IPS-15b (cell line): Measurements from ENCODE around the gene RBKS.

Experiments
- H3K27me3 ChIP-seq: one replicate; pipeline ENCODE4 v1.6.1; 2013; ENCODE audit warnings: low read length; ENCODE audit not compliant: control insufficient read depth, insufficient read depth
- H3K36me3 ChIP-seq: one replicate; pipeline ENCODE4 v1.6.1; 2013; ENCODE audit warnings: low read length; ENCODE audit not compliant: control insufficient read depth, insufficient read depth
- H3K4me1 ChIP-seq: one replicate; pipeline ENCODE4 v1.6.1; 2013; ENCODE audit warnings: mild to moderate bottlenecking, low read length; ENCODE audit not compliant: control insufficient read depth, insufficient read depth
- H3K4me3 ChIP-seq: one replicate; pipeline ENCODE4 v1.5.1; 2013; ENCODE audit warnings: low read depth, low read length
- H3K9ac ChIP-seq: one replicate; pipeline ENCODE4 v1.6.1; 2013; ENCODE audit warnings: low read depth, mild to moderate bottlenecking, low read length
- H3K9me3 ChIP-seq: one replicate; pipeline ENCODE4 v1.6.1; 2013; ENCODE audit warnings: mild to moderate bottlenecking, low read length; ENCODE audit not compliant: control insufficient read depth, insufficient read depth

Gene RBKS

GRCh38 chr2:27916293-27916995, 26.3 kb upstream of the RBKS start:
- H3K27me3 ChIP-seq, result no peaks in the 10 kb centered on the region
- no peak overlapping the region for H3K4me3 ChIP-seq
- H3K4me1 ChIP-seq, result no peaks in the 10 kb centered on the region
- H3K9me3 ChIP-seq, result no peaks in the 10 kb centered on the region
- no peak overlapping the region for H3K9ac ChIP-seq
- no peaks in the 10 kb centered on the region for H3K36me3 ChIP-seq

- Histone ChIP-seq H3K9ac (no peak overlapping the region), H3K4me1 (no peaks in the 10 kb centered on the region), H3K9me3 (no peaks in the 10 kb centered on the region), H3K4me3 (no peak overlapping the region), H3K27me3 (no peaks in the 10 kb centered on the region), H3K36me3 (no peaks in the 10 kb centered on the region)
Observed at GRCh38 chr2:27915874-27916273, 25.7 kb upstream of the RBKS start.

GRCh38 chr2:27915191-27915590, 25.0 kb upstream of the RBKS start:
- H3K36me3 ChIP-seq, result no peaks in the 10 kb centered on the region
- no peaks in the 10 kb centered on the region for H3K9me3 ChIP-seq
- no peaks in the 10 kb centered on the region for H3K4me1 ChIP-seq
- no peaks in the 10 kb centered on the region for H3K27me3 ChIP-seq
- H3K9ac ChIP-seq, result no peak overlapping the region
- no peak overlapping the region for H3K4me3 ChIP-seq

GRCh38 chr2:27914805-27915175, 24.6 kb upstream of the RBKS start:
- Histone ChIP-seq H3K9me3 (no peaks in the 10 kb centered on the region), H3K36me3 (no peaks in the 10 kb centered on the region), H3K4me3 (no peak overlapping the region), H3K9ac (no peak overlapping the region), H3K4me1 (no peaks in the 10 kb centered on the region), H3K27me3 (no peaks in the 10 kb centered on the region)

GRCh38 chr2:27914041-27914804, 24.0 kb upstream of the RBKS start:
- no peaks in the 10 kb centered on the region for H3K36me3 ChIP-seq
- H3K4me3 ChIP-seq, result no peak overlapping the region
- no peaks in the 10 kb centered on the region for H3K9me3 ChIP-seq
- no peaks in the 10 kb centered on the region for H3K4me1 ChIP-seq
- no peak overlapping the region for H3K9ac ChIP-seq
- no peaks in the 10 kb centered on the region for H3K27me3 ChIP-seq

GRCh38 chr2:27912512-27912911, 22.3 kb upstream of the RBKS start:
- Histone ChIP-seq H3K27me3 (no peaks in the 10 kb centered on the region), H3K4me3 (no peak overlapping the region), H3K4me1 (no peaks in the 10 kb centered on the region), H3K9me3 (no peaks in the 10 kb centered on the region), H3K9ac (no peak overlapping the region), H3K36me3 (no peaks in the 10 kb centered on the region)

- Histone ChIP-seq H3K27me3 (no peaks in the 10 kb centered on the region), H3K4me1 (no peaks in the 10 kb centered on the region)
Observed at GRCh38 chr2:27911458-27912210, 21.4 kb upstream of the RBKS start.

GRCh38 chr2:27909901-27910300, 19.7 kb upstream of the RBKS start:
- no peaks in the 10 kb centered on the region for H3K9me3 ChIP-seq
- H3K36me3 ChIP-seq, result no peaks in the 10 kb centered on the region
- no peaks in the 10 kb centered on the region for H3K27me3 ChIP-seq
- no peak overlapping the region for H3K9ac ChIP-seq
- H3K4me3 ChIP-seq, result no peak overlapping the region
- H3K4me1 ChIP-seq, result no peaks in the 10 kb centered on the region

More at GRCh38 chr2:27911458-27912210, 21.4 kb upstream of the RBKS start:
- Histone ChIP-seq H3K9me3 (no peaks in the 10 kb centered on the region), H3K9ac (no peak overlapping the region), H3K4me3 (no peak overlapping the region), H3K36me3 (no peaks in the 10 kb centered on the region)

GRCh38 chr2:27907547-27907946, 17.4 kb upstream of the RBKS start:
- no peaks in the 10 kb centered on the region for H3K27me3 ChIP-seq
- no peak overlapping the region for H3K9ac ChIP-seq

GRCh38 chr2:27906074-27906473, 15.9 kb upstream of the RBKS start:
- no peaks in the 10 kb centered on the region for H3K9me3 ChIP-seq
- H3K9ac ChIP-seq, result no peak overlapping the region
- H3K36me3 ChIP-seq, result no peaks in the 10 kb centered on the region
- H3K4me1 ChIP-seq, result no peaks in the 10 kb centered on the region
- H3K4me3 ChIP-seq, result no peak overlapping the region
- H3K27me3 ChIP-seq, result no peaks in the 10 kb centered on the region

More at GRCh38 chr2:27907547-27907946, 17.4 kb upstream of the RBKS start:
- Histone ChIP-seq H3K4me3 (no peak overlapping the region), H3K9me3 (no peaks in the 10 kb centered on the region), H3K36me3 (no peaks in the 10 kb centered on the region), H3K4me1 (no peaks in the 10 kb centered on the region)

- Histone ChIP-seq H3K4me3 (no peak overlapping the region), H3K4me1 (no peaks in the 10 kb centered on the region), H3K36me3 (no peaks in the 10 kb centered on the region), H3K9ac (no peak overlapping the region), H3K9me3 (no peaks in the 10 kb centered on the region), H3K27me3 (no peaks in the 10 kb centered on the region)
Observed at GRCh38 chr2:27904405-27904665, 14.1 kb upstream of the RBKS start.
